Heart right ventricle (tissue), 16 donors: Measurements from ENCODE around the gene LMTK3. TPM values are rescaled to one million over a fixed set of nuclear protein-coding genes. Genes with fewer than 3 reads are reported as not detected.

Source experiments
- ATAC-seq, 8 donors: fragments of 200-7000 bp; cut with Tn5 transposase; one replicate each; pipeline ENCODE4 v1.9.1; 2020; ENCODE audit warnings: mild to moderate bottlenecking in 8 of 8, moderate library complexity in 8 of 8, moderate number of reproducible peaks in 1 of 8
- DNase-seq, 2 donors: peaks; one replicate each; pipeline ENCODE4 v3.0.0-alpha.2; 2020
- H3K27ac ChIP-seq, 10 donors: fragments of 200-600 bp; sonication (generic) in 2 of 10; one replicate each; pipeline versions ENCODE4 v1.5.0 to v1.8.0; 2020 to 2022; ENCODE audit warnings: mild to moderate bottlenecking in 3 of 10
- H3K27me3 ChIP-seq, 7 donors: fragments of 200-600 bp; one replicate each; pipeline ENCODE4 v1.8.0; 2021 to 2022; ENCODE audit warnings: mild to moderate bottlenecking in 2 of 7
- H3K36me3 ChIP-seq, 9 donors: fragments of 200-600 bp; sonication (generic) in 1 of 9; one replicate each; pipeline versions ENCODE4 v1.5.0 to v1.8.0; 2020 to 2022; ENCODE audit warnings: mild to moderate bottlenecking in 2 of 9
- H3K4me1 ChIP-seq, 9 donors: fragments of 200-600 bp; sonication (generic) in 1 of 9; one replicate each; pipeline versions ENCODE4 v1.5.0 to v1.8.0; 2020 to 2022; ENCODE audit warnings: mild to moderate bottlenecking in 4 of 9
- H3K4me3 ChIP-seq, 10 donors: fragments of 200-600 bp; sonication (generic) in 2 of 10; one replicate each; pipeline versions ENCODE4 v1.5.0 to v1.8.0; 2020 to 2022; ENCODE audit warnings: mild to moderate bottlenecking in 7 of 10, moderate library complexity in 2 of 10
- H3K9me3 ChIP-seq, 11 donors: fragments of 200-600 bp in 10 of 11; sonication (generic) in 2 of 11; one replicate each; pipeline versions ENCODE4 v1.5.0 to v1.8.0; 2013 to 2022; ENCODE audit warnings: mild to moderate bottlenecking in 2 of 11, control low read depth in 1 of 11, moderate library complexity in 1 of 11
- CTCF ChIP-seq, 9 donors: fragments of 200-600 bp; sonication (generic) in 2 of 9; IDR thresholded peaks; one replicate each; pipeline versions ENCODE4 v1.5.0 to v1.8.0; 2021 to 2022; ENCODE audit warnings: antibody characterized with exemption in 9 of 9, mild to moderate bottlenecking in 5 of 9, moderate library complexity in 1 of 9
- WGBS, 2 donors: extraction: QIAGEN DNeasy Blood & Tissue Kit; methylation state at CpG; one replicate each; pipeline ENCODE4 v1.1.7; 2013; ENCODE audit warnings: inconsistent platforms in 1 of 2; 5-methylcytosine and 5-hydroxymethylcytosine counted together
- intact Hi-C, 10 donors: fragments of 100-400 bp; cut with DNase I; formaldehyde crosslinking; loops; one replicate each; pipeline versions ENCODE4 v1.11.1 to v1.14.2; 2022
- polyA plus RNA-seq, 2 donors: library from polyadenylated mRNA; stranded (reverse); fragments of 200-250 nt; gene quantifications; one replicate each; pipeline ENCODE4 v1.2.3, GENCODE V29; 2013
- total RNA-seq, 10 donors: library from RNA; stranded (reverse); fragmentation: NEBNext Ultra II Directional in 3 of 10; extraction: Animal tissue kit (Norgen Biotek cat#: 25700) in 3 of 10; gene quantifications; one replicate each; pipeline versions ENCODE4 v1.2.1 to v1.2.4, GENCODE V29; 2021 to 2023
- donor health status: Arrhythmogenic right ventricular cardiomyopathy.
- donor health status: ischemic (EF 13 %, LVEDD 7.1; RV severe dilation, severe dysfunction).
- donor health status: healthy with polysubstance abuse.
- donor health status: DM: no; HTN: yes; CAD: no.
- donor health status: DM: no; HTN: no; CAD: no.
- donor health status: ischemic (EF 25% LVEDD 6.9; RV normal size, moderate dysfunction).
- donor health status: ischemic (EF 25% LVEDD 5.7; RV mildly dilated, moderate dysfunction).
- donor health status: healthy.
- donor health status: DM: yes; HTN: yes; CAD: no.
- donor health status: Ischemic cardiomyopathy.
- donor health status: ischemic (EF 35%, LVEDD 5.7; RV mildly dilated, moderate dysfunction).
- donor health status: nonischemic (EF 11% LVEDD 7.7; RV severe dilation, severe dysfunction).
- donor health status: DM: yes; HTN: yes; CAD: no.
- donor health status: PGD.
- donor health status: ischemic (EF 29% LVEDD 5.4; RV normal size, mild dysfunction).
- donor health status: nonischemic (EF 23%, LVEDD 6.1; RV moderate dilation, normal function).

The LMTK3 gene
- total and polyA plus RNA-seq, 12 donors, result 0.12 to 1.5 (median 0.88) TPM

- Histone ChIP-seq H3K4me1 (no peaks in the 10 kb centered on the region), H3K4me3 (no peak overlapping the region), H3K36me3 (peaks cover 0 to 87% (median 48%) of the 10 kb centered on the region in 9 donors), H3K27me3 (no peaks in the 10 kb centered on the region), H3K9me3 (no peaks in the 10 kb centered on the region), H3K27ac (no peak overlapping the region)
- no peak for TF ChIP-seq CTCF (IDR thresholded peaks at IDR 0.05)
- 94 to 97% methylated on average over 22 of the region's 22 CpGs for WGBS, 2 donors
- intact Hi-C loops, result no loop called here
- no peak for DNase-seq
- ATAC-seq, result peak in 1 of 8 donors; percentile 5
Measured at GRCh38 chr19:48454150-48454730, 57.4 kb downstream of the LMTK3 start.

- DNase-seq (no peak), ATAC-seq (no peak)
- Histone ChIP-seq H3K4me3 (no peak overlapping the region), H3K36me3 (peaks cover 0 to 95% (median 59%) of the 10 kb centered on the region in 9 donors), H3K27me3 (no peaks in the 10 kb centered on the region), H3K27ac (no peak overlapping the region), H3K9me3 (no peaks in the 10 kb centered on the region), H3K4me1 (peaks cover 0 to 2% (median 0%) of the 10 kb centered on the region in 9 donors)
- no peak for TF ChIP-seq CTCF (IDR thresholded peaks at IDR 0.05)
- 91 to 92% methylated on average over 33 of the region's 33 CpGs for WGBS, 2 donors
- intact Hi-C loops, result no loop called here
Measured at GRCh38 chr19:48452289-48453190, 59.1 kb downstream of the LMTK3 start.

- peaks cover 0 to 8% (median 2%) of the 10 kb centered on the region in 9 donors for H3K4me1 ChIP-seq
- peaks cover 0 to 97% (median 59%) of the 10 kb centered on the region in 9 donors for H3K36me3 ChIP-seq
- no peak for ATAC-seq
- no peaks in the 10 kb centered on the region for H3K27me3 ChIP-seq
- intact Hi-C loops, result no loop called here
- H3K27ac ChIP-seq, result no peak overlapping the region
- DNase-seq, result no peak
- 85 to 88% methylated on average over 12 of the region's 12 CpGs for WGBS, 2 donors
- no peak for TF ChIP-seq CTCF (IDR thresholded peaks at IDR 0.05)
- H3K9me3 ChIP-seq, result no peaks in the 10 kb centered on the region
- no peak overlapping the region for H3K4me3 ChIP-seq
Measured at GRCh38 chr19:48451624-48452023, 60.0 kb downstream of the LMTK3 start.

- Histone ChIP-seq H3K27me3 (no peaks in the 10 kb centered on the region), H3K36me3 (peaks cover 0 to 89% (median 59%) of the 10 kb centered on the region in 9 donors), H3K4me1 (peaks cover 4 to 12% (median 7%) of the 10 kb centered on the region in 9 donors), H3K9me3 (no peaks in the 10 kb centered on the region), H3K4me3 (no peak overlapping the region), H3K27ac (no peak overlapping the region)
- WGBS, 2 donors, result 91 to 92% methylated on average over 15 of the region's 15 CpGs
- intact Hi-C loops, result no loop called here
- ATAC-seq (no peak), DNase-seq (no peak)
- TF ChIP-seq CTCF (IDR thresholded peaks at IDR 0.05), result no peak
Measured at GRCh38 chr19:48450863-48451262, 60.8 kb downstream of the LMTK3 start.
